Endothelial cell of umbilical vein (primary cell): ENCODE results near the gene SPEM2. TPM values are rescaled to one million over a fixed set of nuclear protein-coding genes. Genes with fewer than 3 reads are reported as not detected.
A peak's percentile ranks its signal among the peaks of the same experiment; 100 is the strongest.

Experiments
- BruUV-seq: library from RNA; stranded (reverse); fragments of 400-500 nt; replicated peaks from 2 replicates; lab custom pipeline; 2021; lab: Mats Ljungman, UMichigan
- CTCF ChIA-PET: fragments of 300-600, 350-600 bp; sonication (Branson Sonifier 250); formaldehyde crosslinking; loops from one replicate; lab custom pipeline; 2021; ENCODE audit warnings: antibody characterized with exemption, inconsistent platforms; lab: Charles Lee
- POLR2A ChIA-PET: fragments of 300-600, 350-600 bp; sonication (Branson Sonifier 250); formaldehyde crosslinking; loops from one replicate; lab custom pipeline; 2021; ENCODE audit warnings: antibody characterized with exemption, inconsistent platforms; lab: Charles Lee
- DNase-seq: peaks from one replicate; pipeline ENCODE4 v3.0.0-alpha.2; 2011; ENCODE audit warnings: low read depth, low spot score
- FAIRE-seq: peaks from 2 replicates; lab custom pipeline; 2011; peaks lifted over from hg19 to GRCh38; lab: Jason Lieb, UNC
- H2AFZ ChIP-seq: 2 replicates; pipeline ENCODE4 v1.6.0; 2012; ENCODE audit warnings: low read depth, low read length, control low read depth, inconsistent platforms
- H3K27ac ChIP-seq: 2 replicates; pipeline ENCODE4 v1.5.1; 2011; ENCODE audit warnings: low read depth, mild to moderate bottlenecking, control low read depth, low read length, moderate library complexity; ENCODE audit not compliant: insufficient read depth
- H3K27me3 ChIP-seq, 2 experiments: 2 replicates each; pipeline versions ENCODE4 v1.6.0 to v1.6.1; 2011; ENCODE audit warnings: low read length in 2 of 2, mixed read lengths in 1 of 2; ENCODE audit not compliant: control insufficient read depth in 2 of 2, insufficient read depth in 2 of 2
- H3K36me3 ChIP-seq, 2 experiments: 2 replicates in 1 of 2; 3 replicates in 1 of 2; pipeline ENCODE4 v1.5.1; 2011; ENCODE audit warnings: low read length in 2 of 2, mild to moderate bottlenecking in 1 of 2, moderate library complexity in 1 of 2; ENCODE audit not compliant: control insufficient read depth in 2 of 2, insufficient read depth in 2 of 2; ENCODE audit errors: extremely low read depth in 1 of 2
- H3K4me1 ChIP-seq: 3 replicates; pipeline ENCODE4 v1.5.1; 2011; ENCODE audit warnings: mild to moderate bottlenecking, low read length; ENCODE audit not compliant: control insufficient read depth, insufficient read depth; ENCODE audit errors: extremely low read depth
- H3K4me2 ChIP-seq: 2 replicates; pipeline ENCODE4 v1.6.1; 2011; ENCODE audit warnings: low read length, control low read depth, mixed read lengths; ENCODE audit not compliant: insufficient read depth
- H3K4me3 ChIP-seq, 3 experiments: fragments of 200-600 bp in 1 of 3; sonication (generic), shearing (Covaris generic) in 1 of 3; replicated peaks in 1 of 3; 2 replicates each; pipeline ENCODE4 v1.5.1; 2011 to 2016; ENCODE audit warnings: control low read depth in 3 of 3, low read length in 3 of 3, mild to moderate bottlenecking in 2 of 3, inconsistent platforms in 1 of 3, low read depth in 1 of 3, moderate library complexity in 1 of 3; ENCODE audit not compliant: insufficient read depth in 1 of 3
- H3K79me2 ChIP-seq: 2 replicates; pipeline ENCODE4 v1.6.0; 2012; ENCODE audit warnings: low read length, inconsistent platforms; ENCODE audit not compliant: control insufficient read depth, insufficient read depth
- H3K9ac ChIP-seq: replicated peaks from 2 replicates; pipeline ENCODE3; 2011; ENCODE audit warnings: low read length, control low read depth; ENCODE audit not compliant: insufficient read depth; ENCODE audit errors: extremely low read depth
- H3K9me1 ChIP-seq: replicated peaks from 3 replicates; pipeline ENCODE4 v1.6.0; 2011; ENCODE audit warnings: mild to moderate bottlenecking, low read length; ENCODE audit not compliant: control insufficient read depth, insufficient read depth; ENCODE audit errors: extremely low read depth
- H3K9me3 ChIP-seq: replicated peaks from 2 replicates; pipeline ENCODE4 v1.5.1; 2012; ENCODE audit warnings: low read length, inconsistent platforms; ENCODE audit not compliant: control insufficient read depth, insufficient read depth
- H4K20me1 ChIP-seq: replicated peaks from 2 replicates; pipeline ENCODE3; 2011; ENCODE audit warnings: mild to moderate bottlenecking, low read length; ENCODE audit not compliant: control insufficient read depth, insufficient read depth; ENCODE audit errors: extremely low read depth
- CTCF ChIP-seq, 2 donors: IDR thresholded peaks; 1 replicate in 1 of 2; 2 replicates in 1 of 2; pipeline ENCODE4 v1.5.1; 2011; ENCODE audit warnings: low read length in 2 of 2, mild to moderate bottlenecking in 2 of 2, moderate library complexity in 2 of 2, control low read depth in 1 of 2, inconsistent platforms in 1 of 2, low read depth in 1 of 2; ENCODE audit not compliant: insufficient read depth in 1 of 2; ENCODE audit errors: extremely low read depth in 1 of 2
- EZH2 ChIP-seq: IDR thresholded peaks from 2 replicates; pipeline ENCODE4 v1.6.1; 2012; ENCODE audit warnings: borderline replicate concordance, low read depth, mild to moderate bottlenecking, moderate library complexity, low read length, inconsistent platforms; ENCODE audit not compliant: severe bottlenecking
- FOS ChIP-seq: IDR thresholded peaks from 2 replicates; pipeline ENCODE4 v1.6.1; 2011; ENCODE audit warnings: mild to moderate bottlenecking, low read length, moderate library complexity, borderline replicate concordance; ENCODE audit not compliant: insufficient read depth
- GATA2 ChIP-seq: IDR thresholded peaks from 2 replicates; pipeline ENCODE4 v1.7.0; 2011; ENCODE audit warnings: low read depth, mild to moderate bottlenecking, moderate library complexity, mixed read lengths, low read length; ENCODE audit not compliant: insufficient read length, insufficient read depth
- JUN ChIP-seq: IDR thresholded peaks from 2 replicates; pipeline ENCODE4 v1.6.1; 2011; ENCODE audit warnings: borderline replicate concordance, low read depth; ENCODE audit not compliant: insufficient read length, insufficient read depth
- MYC ChIP-seq: IDR thresholded peaks from one replicate; pipeline ENCODE4 v1.6.1; 2011; ENCODE audit warnings: mild to moderate bottlenecking, low read depth, low read length
- POLR2A ChIP-seq: IDR thresholded peaks from 2 replicates; pipeline ENCODE4 v1.6.1; 2012; ENCODE audit warnings: low read depth, mild to moderate bottlenecking, control low read depth, low read length
- POLR2AphosphoS5 ChIP-seq: IDR thresholded peaks from 2 replicates; pipeline ENCODE4 v1.6.1; 2012; ENCODE audit warnings: low read depth, mild to moderate bottlenecking, control low read depth, low read length, moderate library complexity; ENCODE audit not compliant: insufficient read depth
- dilution Hi-C: fragments of 300-500 bp; cut with MboI; formaldehyde crosslinking; loops from one replicate; pipeline ENCODE4 v1.15.0; 2019; ENCODE audit warnings: low sequenced_read_pairs; ENCODE audit not compliant: extremely low pct_ligation_motif_present
- intact Hi-C: fragments of 100-400 bp; cut with micrococcal nuclease; formaldehyde crosslinking; loops from one replicate; pipeline ENCODE4 v1.10.0; 2022
- polyA plus RNA-seq, 4 experiments: library from polyadenylated mRNA; depleted of rRNA in 3 of 4; stranded (reverse) in 3 of 4; unstranded in 1 of 4; fragments of >200 nt; gene quantifications; 2 replicates each; pipeline versions ENCODE4 v1.2.1 to v1.2.3, GENCODE V29; 2011 to 2012; ENCODE audit warnings: missing spikeins in 1 of 4
- total RNA-seq: library from RNA; stranded (reverse); gene quantifications from 2 replicates; pipeline ENCODE4 v1.2.3, GENCODE V29; 2021
- TF ChIP-seq, protein P1 (sequence below): IDR thresholded peaks from 2 replicates; pipeline ENCODE4 v1.6.1; 2011; ENCODE audit not compliant: insufficient read depth, insufficient read length

SPEM2 gene
- total and polyA plus RNA-seq, 2 donors (not counting 3 experiments of a cell fraction or from before 2014, with no cell fraction given), result not detected

GRCh38 chr17:7384489-7385081 lies 40.8 kb upstream of the SPEM2 start:
- Histone ChIP-seq H3K4me1 (peaks cover 5% of the 10 kb centered on the region), H3K27me3 (peaks cover 25 to 27% of the 10 kb centered on the region in 2 experiments), H3K79me2 (no peaks in the 10 kb centered on the region), H3K27ac (no peak overlapping the region), H3K4me2 (peak overlapping the region; percentile 39), H2AFZ (peak overlapping the region; percentile 60), H3K36me3 (peaks cover 0 to 9% of the 10 kb centered on the region in 2 experiments), H3K4me3 (peak overlapping the region in 1 of 3 experiments; percentile 34), H3K9me3 (no peaks in the 10 kb centered on the region), H3K9me1 (no peaks in the 10 kb centered on the region), H4K20me1 (no peaks in the 10 kb centered on the region), H3K9ac (no peak overlapping the region)
- dilution Hi-C loops (no loop called here), intact Hi-C loops (no loop called here)
- DNase-seq (no peak), FAIRE-seq (no peak)
- TF ChIP-seq FOS, result no peak
- TF ChIP-seq MYC, result no peak
- TF ChIP-seq GATA2, result no peak
- TF ChIP-seq POLR2A, result no peak
- TF ChIP-seq POLR2AphosphoS5, result no peak
- no peak for TF ChIP-seq CTCF (IDR thresholded peaks at IDR 0.05; ENCODE audit: extremely low read depth in 1 of 2, insufficient read depth in 1 of 2, low read depth in 1 of 2, low read length in 2 of 2)
- no peak for TF ChIP-seq JUN
- TF ChIP-seq, protein P1, sequence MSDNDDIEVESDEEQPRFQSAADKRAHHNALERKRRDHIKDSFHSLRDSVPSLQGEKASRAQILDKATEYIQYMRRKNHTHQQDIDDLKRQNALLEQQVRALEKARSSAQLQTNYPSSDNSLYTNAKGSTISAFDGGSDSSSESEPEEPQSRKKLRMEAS, result no peak
- TF ChIP-seq EZH2, result no peak
- ChIA-PET POLR2A (no interaction called here), CTCF (interaction anchor here (1.0 to 1.7 kb wide), 4 partner anchors 15 to 52 kb away, joined by 3 to 7 read pairs (median 4); partner anchors contain the start of gene TMEM256)
- no TSS peak for BruUV-seq
